ENCODE data around the gene CACNA2D2.

DNA sequence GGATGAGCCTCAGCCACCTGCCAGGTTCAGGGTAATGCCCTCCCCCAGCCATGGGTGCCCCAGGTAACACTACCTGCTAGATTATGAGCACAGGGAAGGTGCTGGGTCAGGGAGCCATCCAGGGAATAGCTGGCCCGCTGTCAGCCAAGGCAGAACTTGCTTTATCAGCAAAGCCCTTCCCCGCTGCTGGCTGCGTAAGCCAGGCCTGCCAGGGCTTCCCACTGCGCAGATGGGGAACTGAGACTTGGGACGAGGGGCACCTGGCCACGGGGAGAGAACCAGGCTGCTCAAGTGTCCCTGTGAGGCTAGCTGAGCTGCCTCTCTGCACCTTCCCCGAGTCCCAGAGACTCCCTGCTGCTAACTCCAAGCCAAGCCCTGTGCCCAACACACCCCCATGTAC is 45.4 kb downstream of the CACNA2D2 start:
- TF ChIP-seq, protein P1, sequence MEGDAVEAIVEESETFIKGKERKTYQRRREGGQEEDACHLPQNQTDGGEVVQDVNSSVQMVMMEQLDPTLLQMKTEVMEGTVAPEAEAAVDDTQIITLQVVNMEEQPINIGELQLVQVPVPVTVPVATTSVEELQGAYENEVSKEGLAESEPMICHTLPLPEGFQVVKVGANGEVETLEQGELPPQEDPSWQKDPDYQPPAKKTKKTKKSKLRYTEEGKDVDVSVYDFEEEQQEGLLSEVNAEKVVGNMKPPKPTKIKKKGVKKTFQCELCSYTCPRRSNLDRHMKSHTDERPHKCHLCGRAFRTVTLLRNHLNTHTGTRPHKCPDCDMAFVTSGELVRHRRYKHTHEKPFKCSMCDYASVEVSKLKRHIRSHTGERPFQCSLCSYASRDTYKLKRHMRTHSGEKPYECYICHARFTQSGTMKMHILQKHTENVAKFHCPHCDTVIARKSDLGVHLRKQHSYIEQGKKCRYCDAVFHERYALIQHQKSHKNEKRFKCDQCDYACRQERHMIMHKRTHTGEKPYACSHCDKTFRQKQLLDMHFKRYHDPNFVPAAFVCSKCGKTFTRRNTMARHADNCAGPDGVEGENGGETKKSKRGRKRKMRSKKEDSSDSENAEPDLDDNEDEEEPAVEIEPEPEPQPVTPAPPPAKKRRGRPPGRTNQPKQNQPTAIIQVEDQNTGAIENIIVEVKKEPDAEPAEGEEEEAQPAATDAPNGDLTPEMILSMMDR (IDR thresholded peaks at IDR 0.05) = no peak
- no peak for TF ChIP-seq POLR2A (IDR thresholded peaks at IDR 0.05)

Data from adrenal gland (tissue), 5 donors.